LHCN-M2 (cell line): ENCODE measurements around the gene ACAT1. TPM values are rescaled to one million over a fixed set of nuclear protein-coding genes. Genes with fewer than 3 reads are reported as not detected.
"Not testable (repeated sequence)": the region's sequence is repeated elsewhere in the genome, so short reads cannot be mapped to it uniquely, and the experiment has no call there.

Experiments used
- DNase-seq: peaks from one replicate; pipeline ENCODE4 v3.0.0-alpha.2; 2012; ENCODE audit warnings: low read depth
- total RNA-seq: library from RNA; depleted of rRNA; stranded (reverse); fragments of >200 nt; gene quantifications from 2 replicates; pipeline ENCODE4 v1.2.3, GENCODE V29; 2014; rRNA removed

Gene ACAT1
- total RNA-seq, 1 experiment from 2014 or later: 196 TPM

GRCh38 chr11:108144615-108145014 is 23.2 kb downstream of the ACAT1 start:
- DNase-seq: no peak

GRCh38 chr11:108147150-108147549 is 25.8 kb downstream of the ACAT1 start:
- DNase-seq: no peak

GRCh38 chr11:108148556-108148955 is 27.2 kb downstream of the ACAT1 start:
- DNase-seq: no peak

GRCh38 chr11:108154591-108154990 is 33.2 kb downstream of the ACAT1 start:
- no peak for DNase-seq

- no peak for DNase-seq
These were observed 39.7 kb downstream of the ACAT1 start for GRCh38 chr11:108160970-108161566.

- not testable (repeated sequence) for DNase-seq
These were observed 41.5 kb downstream of the ACAT1 start for GRCh38 chr11:108162878-108163277.

- DNase-seq: no peak
These were observed 46.3 kb downstream of the ACAT1 start for GRCh38 chr11:108167624-108168023.

GRCh38 chr11:108170184-108170583 is 48.8 kb downstream of the ACAT1 start:
- no peak for DNase-seq

GRCh38 chr11:108177570-108177969 is 56.2 kb downstream of the ACAT1 start:
- DNase-seq: no peak

GRCh38 chr11:108193725-108194124 is 72.4 kb downstream of the ACAT1 start:
- no peak for DNase-seq

- no peak for DNase-seq
These were observed 75.5 kb downstream of the ACAT1 start for GRCh38 chr11:108196901-108197300.

Other genes with a start within 250 kb of the ACAT1 start
- gene RAB39A, start 193.1 kb upstream of the ACAT1 start, total RNA-seq: 0.58 TPM in 1 of 2 replicates, not detected in the other
- gene CUL5, start 112.7 kb upstream of the ACAT1 start, total RNA-seq: 26.2 and 30.0 TPM in 2 replicates
- gene NPAT, start 101.1 kb downstream of the ACAT1 start, total RNA-seq: 14.0 and 18.2 TPM in 2 replicates
- 47.9 and 83.0 TPM in 2 replicates for gene ATM, start 101.5 kb downstream of the ACAT1 start, total RNA-seq